Esophagus squamous epithelium (tissue), 5 donors: ENCODE results near the gene KPNA2. TPM values are rescaled to one million over a fixed set of nuclear protein-coding genes. Genes with fewer than 3 reads are reported as not detected.
"Not testable (repeated sequence)": the region's sequence is repeated elsewhere in the genome, so short reads cannot be mapped to it uniquely, and the experiment has no call there.

Source experiments
- DNase-seq: peaks from one replicate; lab custom pipeline; 2025; lab: John Stamatoyannopoulos, UW
- H3K27ac ChIP-seq, 4 donors: fragments of 200-600 bp; sonication (generic); one replicate each; pipeline ENCODE4 v1.5.1; 2016 to 2019; ENCODE audit warnings: mild to moderate bottlenecking in 1 of 4
- H3K27me3 ChIP-seq, 4 donors: fragments of 200-600 bp; sonication (generic); 1 replicate in 3 of 4; 2 replicates in 1 of 4; pipeline versions ENCODE4 v1.5.1 to v1.6.0; 2017 to 2021; ENCODE audit warnings: antibody characterized with exemption in 1 of 4
- H3K36me3 ChIP-seq, 3 donors: fragments of 200-600 bp; sonication (generic); one replicate each; pipeline ENCODE4 v1.5.1; 2016 to 2019
- H3K4me1 ChIP-seq, 3 donors: fragments of 200-600 bp; sonication (generic); one replicate each; pipeline ENCODE4 v1.5.1; 2017 to 2019
- H3K4me3 ChIP-seq, 4 donors: fragments of 200-600 bp; sonication (generic); 1 replicate in 3 of 4; 2 replicates in 1 of 4; pipeline ENCODE4 v1.5.1; 2016 to 2019; ENCODE audit warnings: mild to moderate bottlenecking in 2 of 4, moderate library complexity in 1 of 4
- H3K9me3 ChIP-seq, 3 donors: fragments of 200-600 bp; sonication (generic); one replicate each; pipeline ENCODE4 v1.5.1; 2016 to 2019
- POLR2A ChIP-seq, 4 donors: fragments of 450-650 bp; IDR thresholded peaks; one replicate each; pipeline ENCODE4 v1.6.1; 2017; ENCODE audit warnings: antibody characterized with exemption in 4 of 4, mild to moderate bottlenecking in 4 of 4, moderate library complexity in 3 of 4
- WGBS, 2 donors: methylation state at CpG; one replicate each; pipeline ENCODE4 v1.1.5; 2018; 5-methylcytosine and 5-hydroxymethylcytosine counted together
- intact Hi-C: fragments of 100-400 bp; cut with DNase I; formaldehyde crosslinking; loops from one replicate; pipeline ENCODE4 v1.15.0; 2022
- total RNA-seq, 4 donors: library from RNA; depleted of rRNA; stranded (reverse); fragments of >200 nt; gene quantifications; one replicate each; pipeline ENCODE4 v1.1.0, GENCODE V29; 2016
- TF ChIP-seq, protein P1 (sequence below), 6 experiments: fragments of 450-650 bp in 4 of 6; fragments of 200-600 bp in 2 of 6; sonication (generic) in 2 of 6; IDR thresholded peaks; one replicate each; pipeline ENCODE4 v1.5.1; 2016 to 2019; ENCODE audit warnings: antibody characterized with exemption in 6 of 6, mild to moderate bottlenecking in 4 of 6, moderate library complexity in 4 of 6
- donor health status: DM: yes; HTN: yes; CAD: no.

The KPNA2 gene
- total RNA-seq, 4 donors from 2014 or later = 35.5 to 97.8 (median 60.3) TPM

DNA sequence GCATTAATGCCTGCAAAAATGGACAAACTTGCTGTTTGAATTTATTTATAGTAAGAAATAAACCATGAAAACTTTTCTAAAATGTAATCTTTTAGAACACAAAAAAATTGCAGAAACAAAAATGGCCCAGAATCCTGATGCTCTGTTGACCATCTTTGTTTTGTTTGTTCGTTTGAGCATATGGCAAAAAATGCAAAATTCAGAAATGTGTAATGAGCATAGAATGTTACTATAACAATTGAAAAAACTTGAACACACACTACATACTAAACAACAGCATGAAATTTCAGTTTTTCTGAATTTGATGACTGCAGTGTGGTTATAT lies 1.1 kb upstream of the KPNA2 start:
- H3K9me3 ChIP-seq = no peaks in the 10 kb centered on the region
- no peaks in the 10 kb centered on the region for H3K27me3 ChIP-seq
- peaks cover 0 to 28% (median 7%) of the 10 kb centered on the region in 3 donors for H3K4me1 ChIP-seq
- WGBS, 2 donors = 52 to 63% methylated on average over 1 of the region's 1 CpG
- intact Hi-C loops = no loop called here
- DNase-seq = no peak
- H3K27ac ChIP-seq = no peak overlapping the region
- no peak for TF ChIP-seq POLR2A (IDR thresholded peaks at IDR 0.05)
- TF ChIP-seq, protein P1, sequence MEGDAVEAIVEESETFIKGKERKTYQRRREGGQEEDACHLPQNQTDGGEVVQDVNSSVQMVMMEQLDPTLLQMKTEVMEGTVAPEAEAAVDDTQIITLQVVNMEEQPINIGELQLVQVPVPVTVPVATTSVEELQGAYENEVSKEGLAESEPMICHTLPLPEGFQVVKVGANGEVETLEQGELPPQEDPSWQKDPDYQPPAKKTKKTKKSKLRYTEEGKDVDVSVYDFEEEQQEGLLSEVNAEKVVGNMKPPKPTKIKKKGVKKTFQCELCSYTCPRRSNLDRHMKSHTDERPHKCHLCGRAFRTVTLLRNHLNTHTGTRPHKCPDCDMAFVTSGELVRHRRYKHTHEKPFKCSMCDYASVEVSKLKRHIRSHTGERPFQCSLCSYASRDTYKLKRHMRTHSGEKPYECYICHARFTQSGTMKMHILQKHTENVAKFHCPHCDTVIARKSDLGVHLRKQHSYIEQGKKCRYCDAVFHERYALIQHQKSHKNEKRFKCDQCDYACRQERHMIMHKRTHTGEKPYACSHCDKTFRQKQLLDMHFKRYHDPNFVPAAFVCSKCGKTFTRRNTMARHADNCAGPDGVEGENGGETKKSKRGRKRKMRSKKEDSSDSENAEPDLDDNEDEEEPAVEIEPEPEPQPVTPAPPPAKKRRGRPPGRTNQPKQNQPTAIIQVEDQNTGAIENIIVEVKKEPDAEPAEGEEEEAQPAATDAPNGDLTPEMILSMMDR (IDR thresholded peaks at IDR 0.05) = no peak
- H3K36me3 ChIP-seq = peaks cover 0 to 20% (median 8%) of the 10 kb centered on the region in 3 donors
- no peak overlapping the region for H3K4me3 ChIP-seq

DNA sequence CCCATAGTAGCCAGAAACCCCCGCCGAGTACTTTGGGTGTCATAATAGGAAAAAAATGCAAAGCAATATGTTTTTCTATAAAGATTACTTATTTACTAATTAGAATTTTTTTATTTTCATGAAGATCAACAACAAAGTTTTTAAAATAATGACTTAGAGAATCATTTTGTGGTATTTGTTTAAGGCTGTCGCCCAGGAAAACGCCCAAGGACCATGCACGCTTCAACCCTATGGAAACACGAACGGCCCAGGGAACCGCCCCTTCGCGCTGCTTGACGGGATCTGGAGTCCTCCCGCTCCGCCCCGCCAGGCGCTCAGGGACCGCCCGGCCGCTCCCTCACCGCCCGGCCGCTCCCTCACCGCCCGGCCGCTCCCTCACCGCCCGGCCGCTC lies 408 bp upstream of the KPNA2 start:
- intact Hi-C loops = no loop called here
- Histone ChIP-seq H3K36me3 (peaks cover 0 to 27% (median 8%) of the 10 kb centered on the region in 3 donors), H3K4me1 (peaks cover 0 to 28% (median 7%) of the 10 kb centered on the region in 3 donors), H3K27ac (peak overlapping the region in 2 of 4 donors; percentile 11 to 15), H3K27me3 (no peaks in the 10 kb centered on the region), H3K9me3 (no peaks in the 10 kb centered on the region), H3K4me3 (peak overlapping the region in 3 of 4 donors; percentile 48 to 99 (median 81))
- TF ChIP-seq, protein P1 (IDR thresholded peaks at IDR 0.05) = no peak
- no peak for TF ChIP-seq POLR2A (IDR thresholded peaks at IDR 0.05)
- DNase-seq = peak; percentile 80
- 1 to 2% methylated on average over 21 to 22 of the region's 27 CpGs for WGBS, 2 donors

DNA sequence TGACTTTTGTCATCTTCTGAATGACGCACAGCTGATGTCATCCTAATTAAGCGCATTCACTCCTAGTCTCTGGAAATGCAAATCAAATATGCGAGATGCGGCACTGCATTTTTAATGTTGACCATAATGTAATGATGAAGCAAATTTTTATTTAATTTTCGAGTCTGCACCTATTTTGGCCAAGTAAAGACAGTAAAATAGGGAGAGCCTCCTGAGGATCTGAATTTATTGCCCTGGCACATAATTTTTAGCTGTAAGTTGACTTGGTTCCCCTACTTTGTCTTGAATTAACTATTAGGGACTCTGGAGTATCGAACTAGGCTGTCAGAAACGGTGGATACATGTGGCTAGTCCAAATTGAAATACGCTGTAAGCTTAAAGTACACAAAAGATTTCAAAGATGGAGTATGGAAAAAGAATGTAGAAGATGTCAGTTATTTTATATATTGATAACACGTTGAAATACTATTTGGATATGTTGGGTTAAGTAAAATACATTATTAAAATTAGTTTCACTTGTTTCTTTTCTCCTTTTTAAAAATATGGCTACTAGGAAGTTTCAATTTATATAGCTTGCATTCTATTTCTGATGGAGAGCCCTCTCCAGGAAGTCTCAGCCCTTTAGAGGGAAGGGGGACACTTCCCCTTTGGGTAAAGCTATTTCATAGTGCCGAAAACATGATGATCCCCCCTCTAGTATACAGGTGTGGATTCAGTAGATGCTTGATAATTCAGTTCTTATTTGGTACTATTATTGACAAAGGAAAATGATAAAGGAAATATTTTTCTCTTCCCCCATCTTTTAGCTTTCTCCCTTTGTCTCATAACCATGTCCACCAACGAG lies 991 bp downstream of the KPNA2 start:
- H3K4me3 ChIP-seq = peak overlapping the region; percentile 65 to 99 (median 89)
- H3K4me1 ChIP-seq = peaks cover 0 to 28% (median 7%) of the 10 kb centered on the region in 3 donors
- WGBS, 2 donors = 9% methylated on average over 11 of the region's 11 CpGs
- peak overlapping the region; percentile 84 to 92 (median 89) for H3K27ac ChIP-seq
- intact Hi-C loops = no loop called here
- no peak for DNase-seq
- TF ChIP-seq POLR2A (IDR thresholded peaks at IDR 0.05) = no peak
- TF ChIP-seq, protein P1 (IDR thresholded peaks at IDR 0.05) = no peak
- peaks cover 0 to 41% (median 13%) of the 10 kb centered on the region in 3 donors for H3K36me3 ChIP-seq
- H3K27me3 ChIP-seq = no peaks in the 10 kb centered on the region
- no peaks in the 10 kb centered on the region for H3K9me3 ChIP-seq

DNA sequence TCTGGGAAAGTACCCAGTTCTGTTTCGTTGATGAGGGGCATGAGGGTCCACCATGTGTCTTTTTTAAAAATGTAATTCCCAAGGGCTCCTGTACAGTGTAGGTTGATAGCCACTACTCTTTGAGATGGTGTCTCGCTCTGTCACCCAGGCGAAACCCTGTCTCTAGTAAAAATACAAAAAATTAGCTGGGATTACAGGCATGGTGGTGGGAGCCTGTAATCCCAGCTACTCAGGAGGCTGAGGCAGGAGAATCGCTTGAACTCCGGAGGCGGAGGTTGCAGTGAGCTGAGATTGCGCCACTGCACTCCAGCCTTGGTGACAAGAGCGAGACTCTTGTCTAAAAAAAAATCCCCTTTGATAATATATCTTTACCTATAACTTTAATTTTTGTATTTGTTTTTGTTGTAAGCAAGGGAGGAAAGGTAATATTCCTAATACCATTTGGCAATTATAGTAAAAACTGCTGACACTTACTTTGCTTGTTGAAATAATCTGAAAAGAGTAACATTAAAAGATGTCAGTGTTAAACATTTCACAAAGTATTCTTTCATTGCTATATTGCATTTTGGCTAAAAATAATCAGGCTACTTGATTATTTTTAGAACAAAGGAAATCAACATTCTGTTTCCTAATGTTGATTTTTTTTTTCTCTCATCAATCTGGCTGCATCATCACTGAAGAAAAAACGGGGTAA lies 11.8 kb downstream of the KPNA2 start:
- no peaks in the 10 kb centered on the region for H3K27me3 ChIP-seq
- no peaks in the 10 kb centered on the region for H3K4me1 ChIP-seq
- 78 to 81% methylated on average over 8 to 9 of the region's 9 CpGs for WGBS, 2 donors
- intact Hi-C loops = no loop called here
- no peak for DNase-seq
- TF ChIP-seq, protein P1 (IDR thresholded peaks at IDR 0.05) = no peak
- no peak for TF ChIP-seq POLR2A (IDR thresholded peaks at IDR 0.05)
- H3K4me3 ChIP-seq = no peak overlapping the region
- H3K27ac ChIP-seq = no peak overlapping the region
- no peaks in the 10 kb centered on the region for H3K9me3 ChIP-seq
- peaks cover 0 to 56% (median 0%) of the 10 kb centered on the region in 3 donors for H3K36me3 ChIP-seq

DNA sequence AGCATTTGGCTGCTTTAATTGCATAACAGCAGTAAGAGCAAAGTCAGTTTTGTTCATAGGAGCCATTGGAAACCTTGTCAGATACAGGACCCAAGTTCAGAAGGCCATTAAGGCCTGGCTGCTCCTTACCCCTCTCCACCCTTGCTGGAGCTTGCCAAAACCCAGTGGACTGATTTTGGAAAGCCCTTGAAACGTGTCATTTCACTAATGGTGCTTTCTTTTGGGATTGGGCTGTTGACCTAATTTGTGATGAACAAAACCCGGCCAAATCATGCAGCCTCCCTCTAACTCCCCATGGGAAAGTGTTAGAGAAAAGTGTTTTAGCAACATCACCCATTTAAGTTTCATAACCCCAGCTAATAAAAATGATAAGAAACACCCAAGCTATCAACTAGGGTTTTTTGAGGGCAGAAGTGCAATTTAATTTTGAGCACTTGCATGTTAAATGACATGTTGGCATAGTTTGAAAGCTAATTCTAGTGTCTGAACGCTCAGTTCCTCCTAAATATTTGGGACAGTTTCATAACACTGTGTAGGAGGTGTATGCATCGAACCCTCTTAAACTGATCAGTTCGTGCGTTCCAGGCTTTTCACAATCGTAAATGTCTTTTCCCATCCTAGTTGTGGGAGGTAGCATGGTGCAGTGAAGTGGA lies 12.5 kb downstream of the KPNA2 start:
- H3K27me3 ChIP-seq, H3K9me3 ChIP-seq, intact Hi-C loops, H3K4me3 ChIP-seq, H3K27ac ChIP-seq, DNase-seq, H3K4me1 ChIP-seq: not testable (repeated sequence)
- H3K36me3 ChIP-seq = peaks cover 0 to 48% (median 0%) of the 10 kb centered on the region in 3 donors
- 61 to 77% methylated on average over 6 to 7 of the region's 7 CpGs for WGBS, 2 donors
